GM23338 (cell line): ENCODE results near the gene TNIP1. TPM values are rescaled to one million over a fixed set of nuclear protein-coding genes. Genes with fewer than 3 reads are reported as not detected.

Experiments
- ATAC-seq: fragments of 200-7000 bp; cut with Tn5 transposase; 3 replicates; pipeline ENCODE4 v1.9.1; 2020
- DNase-seq: peaks from one replicate; pipeline ENCODE4 v3.0.0-alpha.2; 2015; ENCODE audit warnings: low spot score
- H2AFZ ChIP-seq: fragments of 200-600 bp; sonication (generic); 2 replicates; pipeline ENCODE4 v1.8.0; 2016; ENCODE audit warnings: antibody characterized with exemption, mild to moderate bottlenecking, moderate library complexity
- H3F3A ChIP-seq: fragments of 200-600 bp; sonication (generic); replicated peaks from 2 replicates; pipeline ENCODE4 v1.8.0; 2017; ENCODE audit warnings: antibody characterized with exemption, mixed run types, low read depth
- H3K27ac ChIP-seq: fragments of 200-600 bp; sonication (generic); 2 replicates; pipeline ENCODE4 v1.6.1; 2016; ENCODE audit warnings: low read depth
- H3K27me3 ChIP-seq: fragments of 200-600 bp; sonication (generic); 2 replicates; pipeline ENCODE4 v1.8.0; 2016; ENCODE audit warnings: mild to moderate bottlenecking, mixed run types, moderate library complexity; ENCODE audit not compliant: insufficient read depth
- H3K36me3 ChIP-seq: fragments of 200-600 bp; sonication (generic); 2 replicates; pipeline ENCODE4 v1.8.0; 2016; ENCODE audit warnings: mild to moderate bottlenecking; ENCODE audit not compliant: insufficient read depth
- H3K4me1 ChIP-seq: fragments of 200-600 bp; sonication (generic); 2 replicates; pipeline ENCODE4 v1.8.0; 2016; ENCODE audit warnings: mild to moderate bottlenecking, moderate library complexity; ENCODE audit not compliant: insufficient read depth
- H3K4me2 ChIP-seq: fragments of 200-600 bp; sonication (generic); 2 replicates; pipeline ENCODE4 v1.7.1; 2017; ENCODE audit warnings: mixed run types
- H3K4me3 ChIP-seq: fragments of 200-600 bp; sonication (generic); 2 replicates; pipeline ENCODE4 v1.6.1; 2016; ENCODE audit warnings: mixed run types
- H3K79me2 ChIP-seq: fragments of 200-600 bp; sonication (generic); replicated peaks from 2 replicates; pipeline ENCODE4 v1.8.0; 2017; ENCODE audit warnings: mild to moderate bottlenecking; ENCODE audit not compliant: insufficient read depth
- H3K9me2 ChIP-seq: fragments of 200-600 bp; sonication (generic); 2 replicates; pipeline ENCODE4 v1.8.0; 2017; ENCODE audit not compliant: insufficient read depth
- H4K20me1 ChIP-seq: fragments of 200-600 bp; sonication (generic); replicated peaks from 2 replicates; pipeline ENCODE4 v1.8.0; 2017; ENCODE audit warnings: mild to moderate bottlenecking; ENCODE audit not compliant: insufficient read depth
- H3K27ac Mint-ChIP-seq: 2 replicates; pipeline ENCODE4 v1.8.0; 2020; ENCODE audit warnings: inconsistent platforms, mild to moderate bottlenecking, moderate library complexity, mixed read lengths
- H3K27me3 Mint-ChIP-seq: 3 replicates; pipeline ENCODE4 v1.8.0; 2022; ENCODE audit warnings: low read depth, mild to moderate bottlenecking, moderate library complexity, mixed read lengths, inconsistent platforms; ENCODE audit not compliant: insufficient read depth, poor library complexity
- H3K36me3 Mint-ChIP-seq: 3 replicates; pipeline ENCODE4 v1.8.0; 2021; ENCODE audit warnings: low read depth, mild to moderate bottlenecking, inconsistent platforms, moderate library complexity, mixed read lengths
- H3K4me1 Mint-ChIP-seq: 3 replicates; pipeline ENCODE4 v1.8.0; 2020; ENCODE audit warnings: mild to moderate bottlenecking, inconsistent platforms, mixed read lengths
- H3K4me3 Mint-ChIP-seq: 3 replicates; pipeline ENCODE4 v1.8.0; 2021; ENCODE audit warnings: moderate library complexity, mild to moderate bottlenecking, inconsistent platforms, mixed read lengths
- H3K9me3 Mint-ChIP-seq: 3 replicates; pipeline ENCODE4 v1.8.0; 2020; ENCODE audit warnings: moderate library complexity, mild to moderate bottlenecking, inconsistent platforms, mixed read lengths
- CREB1 ChIP-seq: fragments of 250-450 bp; sonication (Bioruptor Pico); IDR thresholded peaks from 2 replicates; pipeline ENCODE4 v1.5.0; 2020; ENCODE audit warnings: low read depth, mild to moderate bottlenecking, moderate library complexity
- JUNB ChIP-seq: IDR thresholded peaks from one replicate; pipeline ENCODE4 v1.6.1; 2016; ENCODE audit warnings: antibody characterized with exemption; ENCODE audit not compliant: unreplicated experiment
- NANOG ChIP-seq: IDR thresholded peaks from 2 replicates; pipeline ENCODE4 v1.6.1; 2016; ENCODE audit warnings: antibody characterized with exemption, borderline replicate concordance
- STAT1 ChIP-seq: IDR thresholded peaks from one replicate; pipeline ENCODE4 v1.6.1; 2016; ENCODE audit warnings: antibody characterized with exemption; ENCODE audit not compliant: unreplicated experiment
- polyA plus RNA-seq: library from polyadenylated mRNA; unstranded; fragments of >200 nt; fragmentation: Nextera tagmentation; extraction: Ambion mirVana; gene quantifications from 2 replicates; pipeline ENCODE4 v1.2.1, GENCODE V29; 2016
- total RNA-seq: library from RNA; depleted of rRNA; stranded (reverse); fragments of >200 nt; shearing (Covaris generic); gene quantifications from 2 replicates; pipeline ENCODE4 v1.2.3, GENCODE V29; 2014
- TF ChIP-seq, protein P1 (sequence below): fragments of 250-450 bp; sonication (Bioruptor Pico); IDR thresholded peaks from 2 replicates; pipeline ENCODE4 v1.5.0; 2020; ENCODE audit warnings: mild to moderate bottlenecking, moderate library complexity
- TF ChIP-seq, protein P2 (sequence below), 2 experiments: fragments of 200-600 bp in 1 of 2; sonication (generic) in 1 of 2; conservative IDR thresholded peaks; 2 replicates each; pipeline versions ENCODE4 v1.5.1 to v1.6.1; 2016 to 2017; ENCODE audit warnings: antibody characterized with exemption in 2 of 2, low read depth in 2 of 2, mild to moderate bottlenecking in 2 of 2, moderate library complexity in 1 of 2

Gene TNIP1
- total and polyA plus RNA-seq, 2 experiments from 2014 or later: 10.3 to 29.6 TPM

DNA sequence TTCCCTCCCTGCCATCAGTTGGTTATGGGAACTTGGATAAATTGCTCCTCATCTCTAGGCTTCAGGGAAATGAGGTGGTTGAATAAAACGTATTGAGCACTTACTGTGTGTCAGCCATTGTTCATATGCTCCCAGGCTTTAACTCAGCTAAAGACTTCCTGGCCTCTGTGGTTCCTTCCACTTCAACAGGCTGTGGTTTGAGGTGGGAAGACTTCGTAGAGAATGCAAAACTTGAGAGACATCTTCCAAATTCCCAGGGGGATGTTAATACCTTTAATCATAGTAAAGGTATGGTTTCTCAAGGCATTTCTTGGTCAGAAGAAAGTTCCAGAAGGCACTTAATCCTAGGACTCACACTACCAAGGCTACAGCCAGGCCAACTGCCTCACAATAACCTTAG lies 62.0 kb downstream of the TNIP1 start (continued):
- TF ChIP-seq, protein P1, sequence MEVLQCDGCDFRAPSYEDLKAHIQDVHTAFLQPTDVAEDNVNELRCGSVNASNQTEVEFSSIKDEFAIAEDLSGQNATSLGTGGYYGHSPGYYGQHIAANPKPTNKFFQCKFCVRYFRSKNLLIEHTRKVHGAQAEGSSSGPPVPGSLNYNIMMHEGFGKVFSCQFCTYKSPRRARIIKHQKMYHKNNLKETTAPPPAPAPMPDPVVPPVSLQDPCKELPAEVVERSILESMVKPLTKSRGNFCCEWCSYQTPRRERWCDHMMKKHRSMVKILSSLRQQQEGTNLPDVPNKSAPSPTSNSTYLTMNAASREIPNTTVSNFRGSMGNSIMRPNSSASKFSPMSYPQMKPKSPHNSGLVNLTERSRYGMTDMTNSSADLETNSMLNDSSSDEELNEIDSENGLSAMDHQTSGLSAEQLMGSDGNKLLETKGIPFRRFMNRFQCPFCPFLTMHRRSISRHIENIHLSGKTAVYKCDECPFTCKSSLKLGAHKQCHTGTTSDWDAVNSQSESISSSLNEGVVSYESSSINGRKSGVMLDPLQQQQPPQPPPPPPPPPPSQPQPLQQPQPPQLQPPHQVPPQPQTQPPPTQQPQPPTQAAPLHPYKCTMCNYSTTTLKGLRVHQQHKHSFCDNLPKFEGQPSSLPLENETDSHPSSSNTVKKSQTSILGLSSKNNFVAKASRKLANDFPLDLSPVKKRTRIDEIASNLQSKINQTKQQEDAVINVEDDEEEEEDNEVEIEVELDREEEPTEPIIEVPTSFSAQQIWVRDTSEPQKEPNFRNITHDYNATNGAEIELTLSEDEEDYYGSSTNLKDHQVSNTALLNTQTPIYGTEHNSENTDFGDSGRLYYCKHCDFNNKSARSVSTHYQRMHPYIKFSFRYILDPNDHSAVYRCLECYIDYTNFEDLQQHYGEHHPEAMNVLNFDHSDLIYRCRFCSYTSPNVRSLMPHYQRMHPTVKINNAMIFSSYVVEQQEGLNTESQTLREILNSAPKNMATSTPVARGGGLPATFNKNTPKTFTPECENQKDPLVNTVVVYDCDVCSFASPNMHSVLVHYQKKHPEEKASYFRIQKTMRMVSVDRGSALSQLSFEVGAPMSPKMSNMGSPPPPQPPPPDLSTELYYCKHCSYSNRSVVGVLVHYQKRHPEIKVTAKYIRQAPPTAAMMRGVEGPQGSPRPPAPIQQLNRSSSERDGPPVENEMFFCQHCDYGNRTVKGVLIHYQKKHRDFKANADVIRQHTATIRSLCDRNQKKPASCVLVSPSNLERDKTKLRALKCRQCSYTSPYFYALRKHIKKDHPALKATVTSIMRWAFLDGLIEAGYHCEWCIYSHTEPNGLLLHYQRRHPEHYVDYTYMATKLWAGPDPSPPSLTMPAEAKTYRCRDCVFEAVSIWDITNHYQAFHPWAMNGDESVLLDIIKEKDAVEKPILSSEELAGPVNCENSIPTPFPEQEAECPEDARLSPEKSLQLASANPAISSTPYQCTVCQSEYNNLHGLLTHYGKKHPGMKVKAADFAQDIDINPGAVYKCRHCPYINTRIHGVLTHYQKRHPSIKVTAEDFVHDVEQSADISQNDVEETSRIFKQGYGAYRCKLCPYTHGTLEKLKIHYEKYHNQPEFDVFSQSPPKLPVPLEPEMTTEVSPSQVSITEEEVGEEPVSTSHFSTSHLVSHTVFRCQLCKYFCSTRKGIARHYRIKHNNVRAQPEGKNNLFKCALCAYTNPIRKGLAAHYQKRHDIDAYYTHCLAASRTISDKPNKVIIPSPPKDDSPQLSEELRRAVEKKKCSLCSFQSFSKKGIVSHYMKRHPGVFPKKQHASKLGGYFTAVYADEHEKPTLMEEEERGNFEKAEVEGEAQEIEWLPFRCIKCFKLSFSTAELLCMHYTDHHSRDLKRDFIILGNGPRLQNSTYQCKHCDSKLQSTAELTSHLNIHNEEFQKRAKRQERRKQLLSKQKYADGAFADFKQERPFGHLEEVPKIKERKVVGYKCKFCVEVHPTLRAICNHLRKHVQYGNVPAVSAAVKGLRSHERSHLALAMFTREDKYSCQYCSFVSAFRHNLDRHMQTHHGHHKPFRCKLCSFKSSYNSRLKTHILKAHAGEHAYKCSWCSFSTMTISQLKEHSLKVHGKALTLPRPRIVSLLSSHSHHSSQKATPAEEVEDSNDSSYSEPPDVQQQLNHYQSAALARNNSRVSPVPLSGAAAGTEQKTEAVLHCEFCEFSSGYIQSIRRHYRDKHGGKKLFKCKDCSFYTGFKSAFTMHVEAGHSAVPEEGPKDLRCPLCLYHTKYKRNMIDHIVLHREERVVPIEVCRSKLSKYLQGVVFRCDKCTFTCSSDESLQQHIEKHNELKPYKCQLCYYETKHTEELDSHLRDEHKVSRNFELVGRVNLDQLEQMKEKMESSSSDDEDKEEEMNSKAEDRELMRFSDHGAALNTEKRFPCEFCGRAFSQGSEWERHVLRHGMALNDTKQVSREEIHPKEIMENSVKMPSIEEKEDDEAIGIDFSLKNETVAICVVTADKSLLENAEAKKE (CRISPR knock-in tag): no peak
- TF ChIP-seq, protein P2, sequence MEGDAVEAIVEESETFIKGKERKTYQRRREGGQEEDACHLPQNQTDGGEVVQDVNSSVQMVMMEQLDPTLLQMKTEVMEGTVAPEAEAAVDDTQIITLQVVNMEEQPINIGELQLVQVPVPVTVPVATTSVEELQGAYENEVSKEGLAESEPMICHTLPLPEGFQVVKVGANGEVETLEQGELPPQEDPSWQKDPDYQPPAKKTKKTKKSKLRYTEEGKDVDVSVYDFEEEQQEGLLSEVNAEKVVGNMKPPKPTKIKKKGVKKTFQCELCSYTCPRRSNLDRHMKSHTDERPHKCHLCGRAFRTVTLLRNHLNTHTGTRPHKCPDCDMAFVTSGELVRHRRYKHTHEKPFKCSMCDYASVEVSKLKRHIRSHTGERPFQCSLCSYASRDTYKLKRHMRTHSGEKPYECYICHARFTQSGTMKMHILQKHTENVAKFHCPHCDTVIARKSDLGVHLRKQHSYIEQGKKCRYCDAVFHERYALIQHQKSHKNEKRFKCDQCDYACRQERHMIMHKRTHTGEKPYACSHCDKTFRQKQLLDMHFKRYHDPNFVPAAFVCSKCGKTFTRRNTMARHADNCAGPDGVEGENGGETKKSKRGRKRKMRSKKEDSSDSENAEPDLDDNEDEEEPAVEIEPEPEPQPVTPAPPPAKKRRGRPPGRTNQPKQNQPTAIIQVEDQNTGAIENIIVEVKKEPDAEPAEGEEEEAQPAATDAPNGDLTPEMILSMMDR (conservative IDR thresholded peaks at IDR 0.05; ENCODE audit: low read depth in 2 of 2): no peak
- TF ChIP-seq NANOG (no peak), CREB1 (CRISPR knock-in tag) (no peak)

DNA sequence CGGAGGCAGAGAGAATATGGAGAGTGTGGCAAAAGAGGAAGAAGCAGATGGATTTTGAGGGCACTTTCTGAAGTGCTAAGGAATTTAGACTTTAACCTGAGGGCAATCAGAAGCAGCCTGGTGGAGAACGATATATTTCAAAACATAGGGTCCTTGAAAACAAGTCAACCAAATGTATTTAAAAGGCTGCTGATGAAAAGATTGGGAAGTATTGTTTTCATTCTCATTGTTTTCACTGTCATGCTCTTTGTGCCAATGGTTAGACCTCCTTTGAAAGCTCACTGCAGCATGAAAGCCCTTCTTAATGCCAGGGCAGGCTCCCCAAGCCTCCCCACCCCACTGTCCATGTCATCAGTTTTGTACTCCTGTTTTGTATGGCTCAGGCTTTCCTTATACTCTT lies 62.9 kb downstream of the TNIP1 start:
- H3K4me1 Mint-ChIP-seq: no peaks in the 10 kb centered on the region; the same call in 1 of the 3 replicates
- no peaks in the 10 kb centered on the region for H3F3A ChIP-seq
- no peak overlapping the region for H3K27ac Mint-ChIP-seq
- H3K4me1 ChIP-seq: peaks cover 4% of the 10 kb centered on the region; the same call in 1 of the 2 replicates
- H3K36me3 ChIP-seq: no peaks in the 10 kb centered on the region
- H3K9me2 ChIP-seq: no peaks in the 10 kb centered on the region
- peaks cover 15% of the 10 kb centered on the region for H3K27me3 Mint-ChIP-seq
- H3K4me3 Mint-ChIP-seq: no peak overlapping the region
- ATAC-seq (no peak), DNase-seq (no peak)
- H3K4me3 ChIP-seq: no peak overlapping the region
- no peaks in the 10 kb centered on the region for H3K9me3 Mint-ChIP-seq
- TF ChIP-seq STAT1: no peak
- no peak for TF ChIP-seq CREB1 (CRISPR knock-in tag)
- no peak for TF ChIP-seq JUNB
- TF ChIP-seq NANOG: no peak
- H3K4me2 ChIP-seq: no peak overlapping the region
- H3K79me2 ChIP-seq: no peaks in the 10 kb centered on the region
- no peak overlapping the region for H2AFZ ChIP-seq
- no peak overlapping the region for H3K27ac ChIP-seq
- peaks cover 15% of the 10 kb centered on the region; the same call in 1 of the 2 replicates for H3K27me3 ChIP-seq
- H4K20me1 ChIP-seq: peaks cover 3% of the 10 kb centered on the region; the same call in 1 of the 2 replicates
- H3K36me3 Mint-ChIP-seq: no peaks in the 10 kb centered on the region
